Left renal pelvis (tissue), 4 donors: Measurements from ENCODE around the gene DAPL1. TPM values are rescaled to one million over a fixed set of nuclear protein-coding genes. Genes with fewer than 3 reads are reported as not detected.
"Not testable (repeated sequence)": the region's sequence is repeated elsewhere in the genome, so short reads cannot be mapped to it uniquely, and the experiment has no call there.

ENCODE experiments used
- DNase-seq, 4 donors: peaks; one replicate each; pipeline ENCODE4 v3.0.0-alpha.2; 2013; ENCODE audit warnings: low read depth in 4 of 4, low spot score in 3 of 4
- polyA plus RNA-seq, 4 donors: library from polyadenylated mRNA; unstranded; fragments of 120-200 nt; gene quantifications; one replicate each; pipeline ENCODE4 v1.2.1, GENCODE V29; 2013; ENCODE audit not compliant: insufficient read length in 4 of 4

Gene DAPL1
- polyA plus RNA-seq, 4 donors = 28.4 to 43.7 (median 38.6) TPM

DNA sequence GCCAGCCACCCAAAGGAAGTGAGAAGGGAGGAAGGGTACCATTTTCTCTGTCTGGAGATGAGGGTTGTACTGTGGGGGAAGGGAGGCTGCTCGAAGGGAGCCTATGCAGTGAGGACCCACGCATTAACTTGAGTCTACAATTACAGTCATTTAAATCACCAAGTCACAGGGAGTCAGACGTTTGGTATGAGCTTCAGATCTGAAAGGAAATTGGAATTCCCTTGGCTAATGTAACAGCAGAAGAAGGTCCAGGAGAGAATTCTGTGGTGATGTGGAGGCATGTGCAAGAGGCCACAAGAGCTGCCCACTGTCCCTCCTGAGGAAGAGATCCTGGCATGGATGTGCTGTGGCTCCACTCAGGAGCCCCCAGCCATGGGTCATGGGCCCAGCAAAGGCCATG, 22.5 kb downstream of the DAPL1 start:
- no peak for DNase-seq

DNA sequence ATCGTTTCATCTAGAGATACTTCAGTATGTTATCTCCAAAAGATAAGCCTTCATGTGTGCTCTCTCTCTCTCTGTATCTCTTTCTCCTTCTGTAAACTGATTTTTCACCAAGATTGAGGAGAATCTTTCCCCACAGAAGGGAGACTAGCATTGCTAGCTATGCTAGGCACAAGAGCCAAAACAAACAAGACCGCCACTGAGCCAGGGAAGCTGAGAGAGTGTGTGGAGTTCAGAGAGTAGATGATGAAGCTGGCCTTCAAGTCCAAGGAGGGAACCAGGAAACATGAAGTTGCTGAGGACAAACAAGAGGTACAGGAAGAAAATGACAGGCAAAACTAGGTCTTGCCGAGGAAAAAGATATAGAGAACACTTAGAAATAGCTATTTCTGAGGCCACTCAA, 23.4 kb downstream of the DAPL1 start:
- DNase-seq = no peak

DNA sequence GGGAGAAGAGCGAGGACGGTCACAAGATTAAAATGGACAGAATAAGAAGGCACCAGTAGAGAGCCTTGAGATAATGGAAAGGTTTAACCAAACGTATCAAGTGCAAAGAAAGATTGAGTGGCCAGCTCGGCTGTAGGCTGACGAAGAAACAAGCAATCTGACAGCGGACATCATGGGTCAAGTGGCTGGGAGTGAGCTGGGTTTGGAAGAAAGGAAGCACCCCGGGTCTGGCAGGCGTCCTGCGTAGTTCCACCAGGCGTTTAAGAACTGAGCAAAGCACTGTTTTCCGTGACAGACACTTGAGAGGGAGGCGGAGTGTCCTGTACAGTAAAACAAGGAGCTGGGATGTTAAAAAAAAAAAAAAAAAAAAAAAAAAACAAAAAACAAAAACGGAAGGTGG, 27.1 kb downstream of the DAPL1 start:
- no peak for DNase-seq

- no peak for DNase-seq
These were observed 28.5 kb downstream of the DAPL1 start for GRCh38 chr2:158823486-158824237.

DNA sequence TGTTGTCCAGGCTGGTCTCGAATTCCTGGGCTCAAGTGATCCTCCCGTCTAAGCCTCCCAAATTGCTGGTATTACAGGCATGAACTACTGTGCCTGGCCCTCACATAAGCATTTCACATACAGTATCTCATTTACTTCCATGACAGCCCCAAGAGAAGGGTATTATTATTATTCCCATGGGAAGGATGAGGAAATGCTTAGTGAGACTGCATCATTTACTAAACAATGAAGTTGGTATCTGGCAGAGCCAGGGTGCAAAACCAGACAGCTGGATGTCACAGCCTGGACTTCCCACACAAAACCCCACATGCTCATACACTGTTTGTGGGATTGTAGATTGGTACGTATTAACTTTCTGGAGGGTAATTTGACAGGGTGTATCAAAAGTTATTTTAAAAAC, 29.9 kb downstream of the DAPL1 start:
- DNase-seq = no peak

DNA sequence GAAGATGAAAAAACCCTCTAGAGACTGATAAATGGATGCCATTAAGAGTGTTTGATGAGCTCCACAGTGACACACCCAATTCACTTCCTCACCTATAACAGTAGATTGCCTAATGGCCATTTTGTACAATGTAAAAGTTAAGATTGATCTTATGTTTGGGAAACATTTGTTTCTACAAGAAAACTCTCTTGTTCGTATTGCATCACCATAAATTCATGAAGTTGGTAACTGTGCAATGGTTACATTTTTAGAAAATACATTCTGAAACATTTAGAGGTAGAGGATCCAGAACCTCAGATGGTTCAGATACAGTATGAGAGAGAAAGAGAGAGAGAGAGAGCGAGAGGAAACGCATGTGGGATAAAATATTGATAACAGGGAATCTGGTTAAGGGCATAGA, 31.8 kb downstream of the DAPL1 start:
- no peak for DNase-seq

- no peak for DNase-seq
These were observed 33.5 kb downstream of the DAPL1 start for GRCh38 chr2:158828378-158829164.

GRCh38 chr2:158829167-158829566, 34.0 kb downstream of the DAPL1 start:
- DNase-seq = no peak

- no peak for DNase-seq
These were observed 35.1 kb downstream of the DAPL1 start for GRCh38 chr2:158830201-158830600.

- no peak for DNase-seq
These were observed 40.3 kb downstream of the DAPL1 start for GRCh38 chr2:158835431-158835830.

DNA sequence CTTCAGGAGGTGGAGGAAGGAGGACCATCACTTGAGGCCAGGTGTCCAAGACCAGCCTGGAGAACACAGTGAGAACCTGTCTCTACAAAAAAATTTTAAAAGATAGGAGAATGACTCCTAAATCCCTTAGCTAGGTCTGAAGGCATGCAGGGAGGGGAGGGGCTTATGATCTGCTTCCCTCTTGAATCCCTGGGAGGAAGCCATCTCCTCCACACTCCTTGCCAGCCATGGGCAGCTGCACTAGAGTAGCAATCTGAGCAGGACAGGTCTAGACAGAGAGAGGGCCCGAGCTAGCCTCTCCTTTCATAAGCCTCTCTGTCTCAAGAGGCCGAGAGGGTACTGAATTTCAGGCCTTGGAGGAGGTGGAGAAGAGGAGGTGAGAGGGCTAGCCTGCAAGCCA, 42.5 kb downstream of the DAPL1 start:
- no peak for DNase-seq

GRCh38 chr2:158841850-158842249, 46.7 kb downstream of the DAPL1 start:
- DNase-seq = no peak

DNA sequence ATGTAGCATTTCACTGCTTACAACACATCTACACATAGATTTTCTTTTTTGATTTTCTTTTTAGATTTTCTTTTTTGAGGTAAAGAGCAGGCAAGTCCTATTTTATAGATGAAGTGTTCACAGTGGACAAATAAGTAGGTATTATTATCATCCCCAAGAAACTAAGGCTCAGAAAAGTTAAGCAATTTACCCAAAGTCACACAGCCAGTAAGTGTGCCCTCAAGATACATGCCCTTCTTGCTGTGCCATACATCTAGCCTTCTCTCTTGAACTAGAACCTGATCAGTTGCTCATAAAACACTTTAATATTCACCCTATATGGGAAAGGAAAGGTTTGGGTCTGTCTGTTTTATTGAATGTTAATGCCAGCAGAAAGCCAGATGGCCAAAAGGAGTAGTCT, 50.3 kb downstream of the DAPL1 start:
- no peak for DNase-seq

GRCh38 chr2:158845859-158846258, 50.7 kb downstream of the DAPL1 start:
- DNase-seq = no peak

- not testable (repeated sequence) for DNase-seq
These were observed 52.4 kb downstream of the DAPL1 start for GRCh38 chr2:158847526-158847925.

DNA sequence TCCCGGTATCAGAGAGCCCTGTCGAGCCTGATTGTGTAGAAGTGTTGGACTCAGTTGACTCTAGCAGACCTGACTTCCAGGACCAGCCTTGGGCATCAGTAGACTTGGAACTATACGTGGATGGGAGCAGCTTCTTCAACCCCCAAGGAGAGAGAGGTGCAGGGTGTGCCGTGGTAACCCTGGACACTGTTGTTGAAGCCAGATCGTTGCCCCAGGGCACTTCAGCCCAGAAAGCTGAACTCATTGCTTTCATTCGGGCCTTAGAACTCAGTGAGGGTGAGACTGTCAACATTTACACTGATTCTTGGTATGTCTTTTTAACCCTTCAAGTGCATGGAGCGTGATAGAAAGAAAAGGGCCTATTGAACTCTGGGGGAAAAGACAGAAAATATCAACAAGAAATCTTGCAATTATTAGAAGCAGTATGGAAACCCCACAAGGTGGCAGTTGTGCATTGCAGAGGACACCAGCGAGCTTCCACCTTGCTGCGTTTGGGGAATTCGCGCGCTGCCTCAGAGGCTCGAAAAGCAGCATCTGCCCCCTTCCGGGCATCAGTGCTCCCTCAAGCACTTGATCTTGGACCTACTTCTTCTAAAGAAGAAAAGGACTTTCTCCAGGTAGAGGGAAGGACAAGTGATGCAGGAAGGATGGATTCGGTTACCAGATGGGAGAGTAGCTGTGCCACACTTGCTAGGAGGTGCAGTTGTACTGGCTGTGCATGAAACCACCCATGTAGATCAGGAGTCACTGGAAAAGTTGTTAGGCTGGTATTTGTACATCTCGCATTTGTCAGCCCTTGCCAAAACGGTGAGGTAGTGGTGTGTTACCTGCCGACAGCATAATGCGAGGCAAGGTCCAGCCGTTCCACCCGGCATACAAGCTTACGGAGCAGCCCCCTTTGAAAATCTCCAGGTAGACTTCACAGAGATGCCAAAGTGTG, 53.2 kb downstream of the DAPL1 start:
- not testable (repeated sequence) for DNase-seq

- not testable (repeated sequence) for DNase-seq
These were observed 65.1 kb downstream of the DAPL1 start for GRCh38 chr2:158860179-158860578.

- DNase-seq = not testable (repeated sequence)
These were observed 66.5 kb downstream of the DAPL1 start for GRCh38 chr2:158861626-158862025.

- not testable (repeated sequence) for DNase-seq
These were observed 70.4 kb downstream of the DAPL1 start for GRCh38 chr2:158865469-158865868.
